HG03139 (cell line): ENCODE results near the gene NAALADL2.
"Not testable (repeated sequence)": the region's sequence is repeated elsewhere in the genome, so short reads cannot be mapped to it uniquely, and the experiment has no call there.

Experiments
- ATAC-seq: cut with Tn5 transposase; IDR thresholded peaks from one replicate; pipeline ENCODE4 v1.9.1; 2021; ENCODE audit not compliant: unreplicated experiment

The NAALADL2 gene

GRCh38 chr3:175248832-175249231 is 389.7 kb downstream of the NAALADL2 start:
- ATAC-seq = no peak

GRCh38 chr3:175255698-175256097 is 396.6 kb downstream of the NAALADL2 start:
- no peak for ATAC-seq

- ATAC-seq = no peak
Observed at GRCh38 chr3:175257123-175257522, 398.0 kb downstream of the NAALADL2 start.

- ATAC-seq = no peak
Observed at GRCh38 chr3:175258763-175259162, 399.6 kb downstream of the NAALADL2 start.

GRCh38 chr3:175260145-175260794 is 401.1 kb downstream of the NAALADL2 start:
- no peak for ATAC-seq

GRCh38 chr3:175266478-175266877 is 407.3 kb downstream of the NAALADL2 start:
- no peak for ATAC-seq

- no peak for ATAC-seq
Observed at GRCh38 chr3:175267121-175267531, 408.0 kb downstream of the NAALADL2 start.

- no peak for ATAC-seq
Observed at GRCh38 chr3:175267561-175267960, 408.4 kb downstream of the NAALADL2 start.

GRCh38 chr3:175269394-175269793 is 410.3 kb downstream of the NAALADL2 start:
- ATAC-seq = no peak

- no peak for ATAC-seq
Observed at GRCh38 chr3:175270198-175270837, 411.2 kb downstream of the NAALADL2 start.

GRCh38 chr3:175270866-175271265 is 411.7 kb downstream of the NAALADL2 start:
- no peak for ATAC-seq

- ATAC-seq = not testable (repeated sequence)
Observed at GRCh38 chr3:175271465-175271864, 412.3 kb downstream of the NAALADL2 start.

GRCh38 chr3:175272392-175272791 is 413.3 kb downstream of the NAALADL2 start:
- ATAC-seq = no peak

- no peak for ATAC-seq
Observed at GRCh38 chr3:175273573-175273972, 414.4 kb downstream of the NAALADL2 start.

GRCh38 chr3:175274056-175274455 is 414.9 kb downstream of the NAALADL2 start:
- no peak for ATAC-seq

GRCh38 chr3:175274474-175275218 is 415.5 kb downstream of the NAALADL2 start:
- no peak for ATAC-seq

GRCh38 chr3:175278680-175279079 is 419.5 kb downstream of the NAALADL2 start:
- ATAC-seq = no peak

GRCh38 chr3:175279457-175279856 is 420.3 kb downstream of the NAALADL2 start:
- ATAC-seq = no peak

- no peak for ATAC-seq
Observed at GRCh38 chr3:175279911-175280310, 420.8 kb downstream of the NAALADL2 start.

GRCh38 chr3:175287361-175287963 is 428.3 kb downstream of the NAALADL2 start:
- ATAC-seq = peak; percentile 97

- ATAC-seq = no peak
Observed at GRCh38 chr3:175288621-175289020, 429.5 kb downstream of the NAALADL2 start.

- no peak for ATAC-seq
Observed at GRCh38 chr3:175294793-175295192, 435.7 kb downstream of the NAALADL2 start.
